MV-4-11 (cell line): ENCODE measurements around the gene TDRKH.

Source experiments
- DNase-seq: peaks from one replicate; lab custom pipeline; 2025; lab: John Stamatoyannopoulos, UW

TDRKH gene

GRCh38 chr1:151790071-151790939, at the start of gene TDRKH:
TSS of gene TDRKH (minus strand) at chr1:151790500. CDS start at chr1:151783022, 7,478 bp downstream.
- peak; percentile 99 for DNase-seq

- DNase-seq: no peak
Observed at GRCh38 chr1:151839457-151840403, 49.4 kb upstream of the TDRKH start, which contains the start of gene C2CD4D. TSS of gene C2CD4D (minus strand) at chr1:151839820. CDS start at chr1:151838989, 831 bp downstream.

GRCh38 chr1:151839082-151839412, 48.7 kb upstream of the TDRKH start:
- DNase-seq: no peak

- no peak for DNase-seq
Observed at GRCh38 chr1:151838222-151839081, 48.2 kb upstream of the TDRKH start.

- no peak for DNase-seq
Observed at GRCh38 chr1:151837884-151838221, 47.6 kb upstream of the TDRKH start.

GRCh38 chr1:151837197-151837596, 46.9 kb upstream of the TDRKH start:
- DNase-seq: no peak

GRCh38 chr1:151835596-151835995, 45.3 kb upstream of the TDRKH start:
- no peak for DNase-seq

GRCh38 chr1:151834239-151834638, 43.9 kb upstream of the TDRKH start:
- DNase-seq: peak; percentile 52

- DNase-seq: peak; percentile 25
Observed at GRCh38 chr1:151833172-151833900, 43.0 kb upstream of the TDRKH start.

GRCh38 chr1:151832318-151832980, 42.1 kb upstream of the TDRKH start:
- no peak for DNase-seq

- no peak for DNase-seq
Observed at GRCh38 chr1:151831605-151832004, 41.3 kb upstream of the TDRKH start, which contains the start of gene RORC. TSS of gene RORC (minus strand) at chr1:151831802. CDS start at chr1:151831764, 38 bp downstream.

- no peak for DNase-seq
Observed at GRCh38 chr1:151831256-151831591, 40.9 kb upstream of the TDRKH start.

GRCh38 chr1:151830055-151830454, 39.8 kb upstream of the TDRKH start:
- no peak for DNase-seq

GRCh38 chr1:151829352-151830046, 39.2 kb upstream of the TDRKH start:
- no peak for DNase-seq

- peak; percentile 50 for DNase-seq
Observed at GRCh38 chr1:151828921-151829320, 38.6 kb upstream of the TDRKH start.

- no peak for DNase-seq
Observed at GRCh38 chr1:151827853-151828252, 37.6 kb upstream of the TDRKH start.

- DNase-seq: no peak
Observed at GRCh38 chr1:151825751-151826660, 35.7 kb upstream of the TDRKH start.

- no peak for DNase-seq
Observed at GRCh38 chr1:151825204-151825603, 34.9 kb upstream of the TDRKH start.

GRCh38 chr1:151823175-151823574, 32.9 kb upstream of the TDRKH start:
- no peak for DNase-seq
